Activated CD4-positive, alpha-beta T cell treated with anti-CD3 and anti-CD28 coated beads, Interleukin-2, amount 50 U/mL, for 1 hour (primary cell): ENCODE results near the gene ABCC10.
A peak's percentile ranks its signal among the peaks of the same experiment; 100 is the strongest.
"Not testable (repeated sequence)": the region's sequence is repeated elsewhere in the genome, so short reads cannot be mapped to it uniquely, and the experiment has no call there.

Experiments
- DNase-seq: peaks from one replicate; pipeline ENCODE4 v3.0.0-alpha.2; 2020

Gene ABCC10

GRCh38 chr6:43476746-43477145 is 49.4 kb downstream of the ABCC10 start:
- DNase-seq: no peak

GRCh38 chr6:43477235-43478007 is 50.1 kb downstream of the ABCC10 start, which contains the start of gene TJAP1:
Gene TJAP1 (plus strand): TSS chr6:43477570. CDS start chr6:43499002, 21,432 bp downstream.
- peak; percentile 98 for DNase-seq

GRCh38 chr6:43478008-43478372 is 50.6 kb downstream of the ABCC10 start:
- DNase-seq: no peak

GRCh38 chr6:43481075-43481474 is 53.7 kb downstream of the ABCC10 start:
- DNase-seq: no peak

- DNase-seq: no peak
Observed at GRCh38 chr6:43481591-43482236, 54.4 kb downstream of the ABCC10 start.

GRCh38 chr6:43488667-43489276 is 61.4 kb downstream of the ABCC10 start:
- no peak for DNase-seq

- DNase-seq: no peak
Observed at GRCh38 chr6:43489277-43490072, 62.1 kb downstream of the ABCC10 start.

GRCh38 chr6:43490523-43490939 is 63.2 kb downstream of the ABCC10 start:
- no peak for DNase-seq

GRCh38 chr6:43491750-43492661 is 64.7 kb downstream of the ABCC10 start:
- DNase-seq: no peak

- DNase-seq: no peak
Observed at GRCh38 chr6:43492673-43493072, 65.3 kb downstream of the ABCC10 start.

GRCh38 chr6:43493230-43493629 is 65.9 kb downstream of the ABCC10 start:
- DNase-seq: no peak

GRCh38 chr6:43493833-43494232 is 66.5 kb downstream of the ABCC10 start:
- DNase-seq: no peak

GRCh38 chr6:43494321-43494720 is 67.0 kb downstream of the ABCC10 start:
- no peak for DNase-seq

- DNase-seq: no peak
Observed at GRCh38 chr6:43494766-43495165, 67.4 kb downstream of the ABCC10 start.

GRCh38 chr6:43495409-43495941 is 68.1 kb downstream of the ABCC10 start:
- no peak for DNase-seq

- no peak for DNase-seq
Observed at GRCh38 chr6:43496370-43497128, 69.2 kb downstream of the ABCC10 start.

- no peak for DNase-seq
Observed at GRCh38 chr6:43497129-43497396, 69.7 kb downstream of the ABCC10 start.

GRCh38 chr6:43497689-43498088 is 70.3 kb downstream of the ABCC10 start:
- no peak for DNase-seq

GRCh38 chr6:43498291-43498690 is 71.0 kb downstream of the ABCC10 start:
- DNase-seq: not testable (repeated sequence)

- DNase-seq: no peak
Observed at GRCh38 chr6:43499028-43499815, 71.9 kb downstream of the ABCC10 start.
